Measurements from ENCODE around the gene FOXF2.

DNA sequence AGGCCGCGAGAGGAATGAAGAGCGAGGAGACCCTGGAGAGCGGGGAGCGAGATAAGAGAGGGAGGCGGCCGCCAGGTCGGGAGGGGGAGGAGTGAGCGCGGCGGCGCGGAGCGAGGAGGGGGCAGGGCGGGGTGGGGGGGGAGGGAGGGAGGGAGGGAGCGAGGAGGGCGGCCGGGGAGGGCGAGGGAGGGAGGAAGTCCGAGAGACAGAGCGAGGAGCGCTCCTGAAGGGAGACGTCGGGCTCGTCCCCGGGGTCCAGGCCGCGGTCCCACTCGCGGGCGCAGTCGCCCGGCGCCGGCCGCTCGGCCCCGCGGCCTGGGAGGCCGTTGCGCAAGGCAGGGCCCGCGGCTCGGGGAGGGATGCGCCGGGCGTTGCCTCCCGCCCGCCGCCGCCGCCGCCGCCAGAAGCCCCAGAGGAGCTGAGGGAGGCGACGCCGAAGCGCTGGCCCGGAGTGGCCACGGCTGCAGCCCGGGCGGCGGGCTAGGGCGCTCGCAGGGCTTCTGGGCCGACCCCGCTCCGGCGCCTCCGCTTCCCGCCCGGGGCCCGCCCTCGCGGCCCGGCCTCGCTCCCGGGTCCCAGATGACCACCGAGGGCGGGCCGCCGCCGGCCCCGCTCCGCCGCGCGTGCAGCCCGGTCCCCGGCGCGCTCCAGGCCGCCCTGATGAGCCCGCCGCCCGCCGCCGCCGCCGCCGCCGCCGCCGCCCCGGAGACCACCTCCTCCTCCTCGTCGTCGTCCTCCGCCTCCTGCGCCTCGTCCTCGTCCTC is at the start of gene FOXF2:
- TF ChIP-seq, protein P1, sequence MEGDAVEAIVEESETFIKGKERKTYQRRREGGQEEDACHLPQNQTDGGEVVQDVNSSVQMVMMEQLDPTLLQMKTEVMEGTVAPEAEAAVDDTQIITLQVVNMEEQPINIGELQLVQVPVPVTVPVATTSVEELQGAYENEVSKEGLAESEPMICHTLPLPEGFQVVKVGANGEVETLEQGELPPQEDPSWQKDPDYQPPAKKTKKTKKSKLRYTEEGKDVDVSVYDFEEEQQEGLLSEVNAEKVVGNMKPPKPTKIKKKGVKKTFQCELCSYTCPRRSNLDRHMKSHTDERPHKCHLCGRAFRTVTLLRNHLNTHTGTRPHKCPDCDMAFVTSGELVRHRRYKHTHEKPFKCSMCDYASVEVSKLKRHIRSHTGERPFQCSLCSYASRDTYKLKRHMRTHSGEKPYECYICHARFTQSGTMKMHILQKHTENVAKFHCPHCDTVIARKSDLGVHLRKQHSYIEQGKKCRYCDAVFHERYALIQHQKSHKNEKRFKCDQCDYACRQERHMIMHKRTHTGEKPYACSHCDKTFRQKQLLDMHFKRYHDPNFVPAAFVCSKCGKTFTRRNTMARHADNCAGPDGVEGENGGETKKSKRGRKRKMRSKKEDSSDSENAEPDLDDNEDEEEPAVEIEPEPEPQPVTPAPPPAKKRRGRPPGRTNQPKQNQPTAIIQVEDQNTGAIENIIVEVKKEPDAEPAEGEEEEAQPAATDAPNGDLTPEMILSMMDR (IDR thresholded peaks at IDR 0.05) = no peak
- peak; percentile 76 for TF ChIP-seq POLR2AphosphoS5 (IDR thresholded peaks at IDR 0.05)
- peak; percentile 57 to 93 for TF ChIP-seq POLR2A (IDR thresholded peaks at IDR 0.05)
